ENCODE data around the gene DDX54. TPM values are rescaled to one million over a fixed set of nuclear protein-coding genes. Genes with fewer than 3 reads are reported as not detected.
A peak's percentile ranks its signal among the peaks of the same experiment; 100 is the strongest.
"Not testable (repeated sequence)": the region's sequence is repeated elsewhere in the genome, so short reads cannot be mapped to it uniquely, and the experiment has no call there.

Gene DDX54
- polyA plus RNA-seq, 2 donors = 34.3 to 49.1 TPM

DNA sequence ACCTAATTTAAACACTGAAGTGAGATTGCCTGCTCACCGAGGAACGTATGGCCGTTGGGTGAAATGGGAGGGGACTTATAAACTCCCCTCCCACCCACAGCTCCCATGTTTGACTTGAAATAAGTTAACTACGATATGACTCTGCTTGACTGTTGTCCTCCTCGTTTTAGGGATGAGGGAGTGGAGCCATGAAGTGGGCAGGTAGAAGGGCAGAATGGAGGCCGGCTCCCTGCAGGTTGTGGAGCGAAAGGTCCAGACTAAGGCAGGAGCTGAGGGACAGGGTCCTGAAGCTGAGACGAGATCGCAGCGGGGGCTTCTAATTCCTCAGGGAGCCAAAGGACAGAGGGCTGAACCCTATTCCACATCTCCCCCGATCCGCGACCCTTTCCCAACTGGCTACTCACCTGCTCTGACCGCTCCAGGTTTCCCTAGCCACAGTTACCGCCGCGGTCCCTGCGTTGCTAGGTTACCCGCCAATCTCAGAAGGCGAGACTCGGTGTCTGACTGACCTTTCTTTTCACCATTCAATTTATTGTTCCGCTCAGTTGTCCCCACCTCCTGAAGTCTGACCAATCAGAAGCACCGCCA lies 35.4 kb upstream of the DDX54 start:
- Histone ChIP-seq H3K36me3 (ENCODE audit: control insufficient read depth in 2 of 2, insufficient read depth in 2 of 2, low read length in 1 of 2) (no peaks in the 10 kb centered on the region), H3K27ac (ENCODE audit: low read depth in 2 of 2, low read length in 1 of 2) (peak overlapping the region in 1 of 2 donors; percentile 75), H3K4me1 (ENCODE audit: control insufficient read depth in 2 of 2, insufficient read depth in 2 of 2, low read length in 1 of 2) (peaks cover 0 to 5% of the 10 kb centered on the region in 2 donors), H3K27me3 (ENCODE audit: control insufficient read depth in 1 of 2, insufficient read depth in 2 of 2, low read length in 2 of 2) (no peaks in the 10 kb centered on the region), H3K4me3 (ENCODE audit: low read depth in 1 of 2, low read length in 2 of 2) (peak overlapping the region; percentile 40 to 49), H3K9me3 (ENCODE audit: control insufficient read depth in 2 of 2, insufficient read depth in 1 of 2, low read depth in 1 of 2, low read length in 1 of 2) (no peaks in the 10 kb centered on the region)
- whole genome bisulfite sequencing, 2 donors = 0 to 1% methylated on average over 23 of the region's 23 CpGs

DNA sequence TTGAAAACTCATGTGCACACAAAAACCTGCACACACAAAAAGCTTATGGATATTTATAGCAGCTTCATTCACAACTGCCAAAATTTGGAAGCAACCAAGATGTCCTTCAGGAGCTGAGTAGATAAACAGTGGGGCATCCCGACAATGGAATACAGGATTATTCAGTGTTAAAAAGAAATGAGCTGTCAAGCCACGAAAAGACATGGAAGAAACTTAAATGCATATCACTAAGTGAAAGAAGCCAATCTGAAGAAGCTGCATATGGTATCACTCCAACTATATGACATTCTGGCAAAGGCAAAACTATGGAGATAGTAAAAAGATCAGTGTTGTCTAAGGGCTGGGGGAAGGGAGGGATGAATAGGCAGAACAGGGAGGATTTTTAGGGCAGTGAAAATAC lies 30.7 kb upstream of the DDX54 start:
- H3K36me3 ChIP-seq (ENCODE audit: control insufficient read depth in 2 of 2, insufficient read depth in 2 of 2, low read length in 1 of 2) = no peaks in the 10 kb centered on the region
- H3K27ac ChIP-seq (ENCODE audit: low read depth in 2 of 2, low read length in 1 of 2) = no peak overlapping the region
- WGBS, 2 donors = 75 to 79% methylated on average over 2 of the region's 2 CpGs
- H3K9me3 ChIP-seq (ENCODE audit: control insufficient read depth in 2 of 2, insufficient read depth in 1 of 2, low read depth in 1 of 2, low read length in 1 of 2) = no peaks in the 10 kb centered on the region
- no peak overlapping the region for H3K4me3 ChIP-seq (ENCODE audit: low read depth in 1 of 2, low read length in 2 of 2)
- H3K4me1 ChIP-seq (ENCODE audit: control insufficient read depth in 2 of 2, insufficient read depth in 2 of 2, low read length in 1 of 2) = peaks cover 0 to 2% of the 10 kb centered on the region in 2 donors
- H3K27me3 ChIP-seq (ENCODE audit: control insufficient read depth in 1 of 2, insufficient read depth in 2 of 2, low read length in 2 of 2) = no peaks in the 10 kb centered on the region

DNA sequence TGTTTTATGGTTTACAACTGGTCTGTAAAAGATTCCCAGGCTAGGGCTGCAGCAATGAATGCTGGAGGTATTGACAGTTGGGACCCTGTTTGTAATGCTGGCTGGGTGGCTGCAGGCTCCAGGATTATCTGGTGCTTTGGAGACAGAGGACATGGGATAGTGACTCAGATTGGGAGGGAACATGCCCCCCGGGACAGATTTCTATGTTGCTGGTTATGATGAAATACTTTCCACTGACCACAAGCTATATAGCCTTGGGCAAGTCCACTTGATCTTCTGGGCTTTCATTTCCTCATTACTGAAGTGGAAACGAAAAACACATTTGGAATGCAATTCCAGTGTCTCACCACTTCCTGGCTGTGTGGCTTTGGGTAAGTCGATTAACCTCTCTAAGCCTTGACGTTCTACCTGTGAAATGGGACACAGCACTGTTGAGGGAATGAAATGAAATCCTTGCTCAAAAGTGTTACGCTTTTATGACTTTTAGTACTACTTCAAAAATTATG lies 29.7 kb upstream of the DDX54 start:
- WGBS, 2 donors = 49 to 56% methylated on average over 5 of the region's 5 CpGs
- H3K27me3 ChIP-seq (ENCODE audit: control insufficient read depth in 1 of 2, insufficient read depth in 2 of 2, low read length in 2 of 2) = no peaks in the 10 kb centered on the region
- no peaks in the 10 kb centered on the region for H3K9me3 ChIP-seq (ENCODE audit: control insufficient read depth in 2 of 2, insufficient read depth in 1 of 2, low read depth in 1 of 2, low read length in 1 of 2)
- H3K4me3 ChIP-seq (ENCODE audit: low read depth in 1 of 2, low read length in 2 of 2) = no peak overlapping the region
- peaks cover 0 to 2% of the 10 kb centered on the region in 2 donors for H3K4me1 ChIP-seq (ENCODE audit: control insufficient read depth in 2 of 2, insufficient read depth in 2 of 2, low read length in 1 of 2)
- H3K36me3 ChIP-seq (ENCODE audit: control insufficient read depth in 2 of 2, insufficient read depth in 2 of 2, low read length in 1 of 2) = no peaks in the 10 kb centered on the region
- H3K27ac ChIP-seq (ENCODE audit: low read depth in 2 of 2, low read length in 1 of 2) = peak overlapping the region in 1 of 2 donors; percentile 24

DNA sequence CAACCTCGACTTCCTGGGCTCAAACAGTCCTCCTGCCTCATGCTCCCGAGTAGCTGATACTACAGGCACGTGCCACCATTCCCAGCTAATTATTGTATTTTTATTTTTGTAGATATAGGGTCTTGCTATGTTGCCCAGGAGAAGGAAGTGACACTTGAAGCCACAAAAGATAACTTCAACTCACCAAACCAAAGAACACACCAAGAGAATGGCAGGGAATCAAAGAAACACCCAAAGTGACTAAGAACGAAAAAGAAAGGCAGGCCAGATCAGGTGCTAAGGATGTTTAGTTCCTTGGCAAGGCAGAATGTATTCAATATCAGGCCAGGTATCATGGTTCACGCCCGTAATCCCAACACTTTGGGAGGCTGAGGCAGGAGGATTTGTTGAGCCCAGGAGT lies 25.9 kb upstream of the DDX54 start:
- Histone ChIP-seq H3K36me3 (ENCODE audit: control insufficient read depth in 2 of 2, insufficient read depth in 2 of 2, low read length in 1 of 2) (no peaks in the 10 kb centered on the region), H3K4me3 (ENCODE audit: low read depth in 1 of 2, low read length in 2 of 2) (no peak overlapping the region), H3K27ac (ENCODE audit: low read depth in 2 of 2, low read length in 1 of 2) (no peak overlapping the region), H3K9me3 (ENCODE audit: control insufficient read depth in 2 of 2, insufficient read depth in 1 of 2, low read depth in 1 of 2, low read length in 1 of 2) (no peaks in the 10 kb centered on the region), H3K4me1 (ENCODE audit: control insufficient read depth in 2 of 2, insufficient read depth in 2 of 2, low read length in 1 of 2) (no peaks in the 10 kb centered on the region), H3K27me3 (ENCODE audit: control insufficient read depth in 1 of 2, insufficient read depth in 2 of 2, low read length in 2 of 2) (no peaks in the 10 kb centered on the region)
- WGBS, 2 donors = 89 to 90% methylated on average over 6 of the region's 6 CpGs

DNA sequence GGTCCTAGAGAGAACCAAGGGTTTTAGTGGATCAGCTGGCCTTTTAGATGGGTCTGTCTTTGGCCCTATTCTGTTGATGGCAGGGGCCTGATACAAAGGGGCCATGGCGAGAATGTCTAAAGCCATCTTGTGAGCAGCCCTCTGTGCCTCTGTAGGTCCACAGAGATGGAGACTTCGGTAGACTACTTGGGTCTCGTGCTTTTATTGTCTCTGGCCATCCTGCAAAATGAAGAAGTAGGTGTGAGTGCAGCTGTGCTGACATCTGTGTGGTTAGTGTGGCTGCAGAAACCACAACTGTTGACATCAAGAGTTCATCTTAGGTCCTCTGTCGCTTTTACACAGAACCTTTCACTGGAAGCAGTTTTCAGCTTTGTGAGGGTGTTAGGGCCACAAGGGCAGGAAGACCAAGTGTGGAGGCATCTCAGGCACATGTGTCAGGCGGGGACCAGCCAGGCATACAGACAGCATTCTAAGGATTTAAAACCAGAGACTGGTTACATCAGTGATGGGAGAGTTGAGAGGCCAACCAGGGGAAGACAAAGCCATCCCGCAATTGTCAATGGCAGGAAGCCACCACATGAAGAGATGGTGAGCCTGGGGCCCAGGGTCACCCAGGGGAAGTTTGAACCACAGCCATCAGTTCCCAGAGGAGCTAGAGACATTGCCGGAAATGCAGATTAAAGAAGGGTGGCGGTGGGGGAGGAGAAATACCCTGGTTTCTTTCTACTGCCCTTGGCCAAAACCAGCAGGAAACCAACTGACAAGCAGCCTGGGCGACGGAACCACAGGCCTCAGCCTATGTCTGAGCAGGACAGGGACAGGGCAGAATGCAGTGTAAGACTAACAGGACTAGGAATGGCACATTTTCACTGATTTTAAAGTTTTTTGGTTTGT lies 23.0 kb upstream of the DDX54 start:
- Histone ChIP-seq H3K27ac (ENCODE audit: low read depth in 2 of 2, low read length in 1 of 2) (peak overlapping the region in 1 of 2 donors; percentile 53), H3K4me1 (ENCODE audit: control insufficient read depth in 2 of 2, insufficient read depth in 2 of 2, low read length in 1 of 2) (no peaks in the 10 kb centered on the region), H3K4me3 (ENCODE audit: low read depth in 1 of 2, low read length in 2 of 2) (no peak overlapping the region), H3K9me3 (ENCODE audit: control insufficient read depth in 2 of 2, insufficient read depth in 1 of 2, low read depth in 1 of 2, low read length in 1 of 2) (no peaks in the 10 kb centered on the region), H3K36me3 (ENCODE audit: control insufficient read depth in 2 of 2, insufficient read depth in 2 of 2, low read length in 1 of 2) (no peaks in the 10 kb centered on the region), H3K27me3 (ENCODE audit: control insufficient read depth in 1 of 2, insufficient read depth in 2 of 2, low read length in 2 of 2) (no peaks in the 10 kb centered on the region)
- WGBS, 2 donors = 70 to 73% methylated on average over 10 of the region's 10 CpGs

DNA sequence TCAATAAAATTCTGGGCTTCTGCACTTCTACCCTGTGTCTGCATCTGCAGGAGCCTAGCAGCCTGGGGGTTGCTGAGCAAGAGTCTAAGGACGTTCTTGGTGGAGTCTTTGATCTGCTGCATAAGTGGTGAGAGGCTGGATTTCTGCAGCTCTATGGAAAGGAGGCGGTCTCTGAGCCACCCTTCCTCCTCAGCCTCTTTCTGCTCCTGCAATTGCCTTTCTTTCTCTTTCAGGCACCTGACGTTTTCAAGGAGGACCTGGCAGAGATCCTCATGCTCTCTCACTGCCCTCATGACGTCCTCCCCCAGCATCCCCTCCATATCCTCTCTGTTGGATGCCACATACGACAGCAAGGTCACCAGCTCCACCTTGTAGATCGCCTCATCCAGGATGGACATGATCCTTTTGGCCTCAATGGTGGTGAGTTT lies 22.3 kb upstream of the DDX54 start:
- H3K27me3 ChIP-seq (ENCODE audit: control insufficient read depth in 1 of 2, insufficient read depth in 2 of 2, low read length in 2 of 2) = no peaks in the 10 kb centered on the region
- peak overlapping the region in 1 of 2 donors; percentile 15 for H3K27ac ChIP-seq (ENCODE audit: low read depth in 2 of 2, low read length in 1 of 2)
- H3K4me3 ChIP-seq (ENCODE audit: low read depth in 1 of 2, low read length in 2 of 2) = no peak overlapping the region
- H3K36me3 ChIP-seq (ENCODE audit: control insufficient read depth in 2 of 2, insufficient read depth in 2 of 2, low read length in 1 of 2) = no peaks in the 10 kb centered on the region
- 71 to 75% methylated on average over 6 of the region's 6 CpGs for WGBS, 2 donors
- no peaks in the 10 kb centered on the region for H3K9me3 ChIP-seq (ENCODE audit: control insufficient read depth in 2 of 2, insufficient read depth in 1 of 2, low read depth in 1 of 2, low read length in 1 of 2)
- no peaks in the 10 kb centered on the region for H3K4me1 ChIP-seq (ENCODE audit: control insufficient read depth in 2 of 2, insufficient read depth in 2 of 2, low read length in 1 of 2)

DNA sequence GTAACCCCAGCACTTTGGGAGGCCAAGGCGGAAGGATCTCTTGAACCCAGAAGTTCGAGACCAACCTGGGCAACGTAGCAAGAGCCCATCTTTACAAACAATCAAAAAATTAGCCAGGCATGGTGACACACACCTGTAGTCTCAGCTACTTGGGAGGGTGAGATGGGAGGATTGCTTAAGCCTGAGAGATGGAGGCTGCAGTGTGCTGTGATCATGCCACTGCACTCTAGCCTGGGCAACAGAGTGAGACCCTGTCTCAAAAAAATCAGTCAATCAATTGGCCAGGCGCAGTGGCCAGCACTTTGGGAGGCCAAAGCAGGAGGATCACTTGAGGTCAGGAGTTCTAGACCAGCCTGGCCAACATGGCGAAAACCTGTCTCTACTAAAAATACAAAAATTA lies 21.5 kb upstream of the DDX54 start:
- not testable (repeated sequence) for H3K9me3 ChIP-seq (ENCODE audit: control insufficient read depth in 2 of 2, insufficient read depth in 1 of 2, low read depth in 1 of 2, low read length in 1 of 2); H3K4me1 ChIP-seq (ENCODE audit: control insufficient read depth in 2 of 2, insufficient read depth in 2 of 2, low read length in 1 of 2); H3K4me3 ChIP-seq (ENCODE audit: low read depth in 1 of 2, low read length in 2 of 2); H3K27ac ChIP-seq (ENCODE audit: low read depth in 2 of 2, low read length in 1 of 2); H3K36me3 ChIP-seq (ENCODE audit: control insufficient read depth in 2 of 2, insufficient read depth in 2 of 2, low read length in 1 of 2); H3K27me3 ChIP-seq (ENCODE audit: control insufficient read depth in 1 of 2, insufficient read depth in 2 of 2, low read length in 2 of 2)
- 97 to 98% methylated on average over 5 of the region's 5 CpGs for WGBS, 2 donors

DNA sequence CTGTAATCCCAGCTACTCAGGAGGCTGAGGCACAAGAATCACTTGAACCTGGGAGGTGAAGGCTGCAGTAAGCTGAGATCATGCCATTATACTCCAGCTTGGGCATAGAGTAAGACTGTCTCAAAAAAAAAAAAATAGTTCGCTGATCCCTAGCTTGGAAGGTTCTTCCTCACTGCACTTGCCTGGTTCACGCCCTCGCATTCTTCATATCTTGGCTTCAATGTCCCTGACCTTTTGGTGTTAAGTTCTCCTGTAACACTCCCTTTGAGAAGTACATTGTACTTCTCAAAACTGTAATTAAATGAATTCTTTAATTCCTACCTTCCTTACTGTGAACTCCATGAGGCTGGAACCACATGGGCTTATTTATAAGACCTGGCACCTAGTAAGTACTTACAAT lies 19.5 kb upstream of the DDX54 start:
- Histone ChIP-seq H3K36me3 (ENCODE audit: control insufficient read depth in 2 of 2, insufficient read depth in 2 of 2, low read length in 1 of 2) (no peaks in the 10 kb centered on the region), H3K27me3 (ENCODE audit: control insufficient read depth in 1 of 2, insufficient read depth in 2 of 2, low read length in 2 of 2) (no peaks in the 10 kb centered on the region), H3K4me1 (ENCODE audit: control insufficient read depth in 2 of 2, insufficient read depth in 2 of 2, low read length in 1 of 2) (no peaks in the 10 kb centered on the region), H3K4me3 (ENCODE audit: low read depth in 1 of 2, low read length in 2 of 2) (no peak overlapping the region), H3K27ac (ENCODE audit: low read depth in 2 of 2, low read length in 1 of 2) (peak overlapping the region; percentile 4 to 71), H3K9me3 (ENCODE audit: control insufficient read depth in 2 of 2, insufficient read depth in 1 of 2, low read depth in 1 of 2, low read length in 1 of 2) (no peaks in the 10 kb centered on the region)
- 61 to 75% methylated on average over 3 of the region's 3 CpGs for WGBS, 2 donors

DNA sequence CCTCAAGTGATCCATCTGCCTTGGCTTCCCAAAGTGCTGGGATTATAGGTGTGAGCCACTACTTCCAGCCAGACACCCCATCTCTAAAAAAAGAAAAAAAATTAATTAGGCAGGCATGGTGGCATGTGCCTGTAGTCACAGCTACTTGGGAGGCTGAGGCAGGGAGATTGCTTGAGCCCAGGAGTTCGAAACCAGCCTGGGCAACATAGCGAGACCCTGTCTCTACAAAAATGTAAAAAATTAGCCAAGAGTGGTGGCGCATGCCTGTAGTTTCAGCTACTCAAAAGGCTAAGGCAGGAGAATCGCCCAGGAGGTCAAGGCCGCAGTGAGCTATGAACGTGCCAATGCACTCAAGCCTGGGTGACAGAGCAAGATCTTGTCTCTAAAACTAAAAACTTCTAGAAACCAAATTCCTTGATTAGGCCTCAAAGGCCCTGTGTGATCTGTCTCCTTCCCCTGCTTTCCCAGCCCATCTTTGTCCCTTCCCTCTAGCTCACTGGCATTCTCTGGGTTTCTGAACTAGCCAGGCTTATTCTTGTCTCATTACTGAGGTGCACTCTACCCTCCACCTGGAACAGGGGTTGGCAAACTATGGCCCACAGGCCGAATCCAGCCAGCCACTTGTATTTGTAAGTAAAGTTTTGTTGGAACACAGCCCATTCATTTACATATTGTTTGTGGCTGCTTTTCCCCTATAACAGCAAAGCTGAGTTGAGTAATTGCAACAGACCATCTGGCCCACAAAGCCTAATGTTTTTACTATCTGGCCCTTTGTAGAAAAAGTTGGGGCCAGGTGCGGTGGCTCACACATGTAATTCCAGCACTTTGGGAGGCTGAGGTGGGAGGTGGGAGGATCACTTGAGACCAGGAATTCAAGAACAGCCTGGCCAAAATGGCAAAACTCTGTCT lies 18.8 kb upstream of the DDX54 start:
- Histone ChIP-seq H3K27me3 (ENCODE audit: control insufficient read depth in 1 of 2, insufficient read depth in 2 of 2, low read length in 2 of 2) (no peaks in the 10 kb centered on the region), H3K4me1 (ENCODE audit: control insufficient read depth in 2 of 2, insufficient read depth in 2 of 2, low read length in 1 of 2) (no peaks in the 10 kb centered on the region), H3K27ac (ENCODE audit: low read depth in 2 of 2, low read length in 1 of 2) (peak overlapping the region; percentile 17 to 71), H3K36me3 (ENCODE audit: control insufficient read depth in 2 of 2, insufficient read depth in 2 of 2, low read length in 1 of 2) (no peaks in the 10 kb centered on the region), H3K4me3 (ENCODE audit: low read depth in 1 of 2, low read length in 2 of 2) (no peak overlapping the region), H3K9me3 (ENCODE audit: control insufficient read depth in 2 of 2, insufficient read depth in 1 of 2, low read depth in 1 of 2, low read length in 1 of 2) (no peaks in the 10 kb centered on the region)
- 88 to 92% methylated on average over 8 of the region's 8 CpGs for WGBS, 2 donors
